ENCODE measurements around the gene MEIG1.
"Not testable (repeated sequence)": the region's sequence is repeated elsewhere in the genome, so short reads cannot be mapped to it uniquely, and the experiment has no call there.

- TF ChIP-seq POLR2AphosphoS5 (IDR thresholded peaks at IDR 0.05; ENCODE audit: low read depth, low read length); SIN3A (IDR thresholded peaks at IDR 0.05; ENCODE audit: borderline replicate concordance, insufficient read depth, low read depth, low read length); REST (IDR thresholded peaks at IDR 0.05; ENCODE audit: insufficient read depth in 1 of 2, low read depth in 2 of 2, low read length in 1 of 2); TCF7L2 (IDR thresholded peaks at IDR 0.05; ENCODE audit: low read depth, low read length): not testable (repeated sequence)
- TF ChIP-seq, protein P1, sequence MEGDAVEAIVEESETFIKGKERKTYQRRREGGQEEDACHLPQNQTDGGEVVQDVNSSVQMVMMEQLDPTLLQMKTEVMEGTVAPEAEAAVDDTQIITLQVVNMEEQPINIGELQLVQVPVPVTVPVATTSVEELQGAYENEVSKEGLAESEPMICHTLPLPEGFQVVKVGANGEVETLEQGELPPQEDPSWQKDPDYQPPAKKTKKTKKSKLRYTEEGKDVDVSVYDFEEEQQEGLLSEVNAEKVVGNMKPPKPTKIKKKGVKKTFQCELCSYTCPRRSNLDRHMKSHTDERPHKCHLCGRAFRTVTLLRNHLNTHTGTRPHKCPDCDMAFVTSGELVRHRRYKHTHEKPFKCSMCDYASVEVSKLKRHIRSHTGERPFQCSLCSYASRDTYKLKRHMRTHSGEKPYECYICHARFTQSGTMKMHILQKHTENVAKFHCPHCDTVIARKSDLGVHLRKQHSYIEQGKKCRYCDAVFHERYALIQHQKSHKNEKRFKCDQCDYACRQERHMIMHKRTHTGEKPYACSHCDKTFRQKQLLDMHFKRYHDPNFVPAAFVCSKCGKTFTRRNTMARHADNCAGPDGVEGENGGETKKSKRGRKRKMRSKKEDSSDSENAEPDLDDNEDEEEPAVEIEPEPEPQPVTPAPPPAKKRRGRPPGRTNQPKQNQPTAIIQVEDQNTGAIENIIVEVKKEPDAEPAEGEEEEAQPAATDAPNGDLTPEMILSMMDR (IDR thresholded peaks at IDR 0.05) = not testable (repeated sequence)
Observed at GRCh38 chr10:15013530-15013929, 54.3 kb downstream of the MEIG1 start.
